ENCODE results near the gene SNX27.

Gene SNX27

GRCh38 chr1:151611832-151612500 lies at the start of gene SNX27:
Gene SNX27, plus strand, starts transcription at chr1:151612050. Its CDS starts 152 bp downstream, at chr1:151612202.
- H3K4me3 ChIP-seq (ENCODE audit: low read depth, low read length) = peak within 1 kb of the TSS; percentile 76
- DNase-seq (ENCODE audit: low read depth) = peak; percentile 96
- TF ChIP-seq POLR2A (IDR thresholded peaks at IDR 0.05; ENCODE audit: extremely low read depth, insufficient read length) = peak; percentile 40
- TF ChIP-seq MAX (IDR thresholded peaks at IDR 0.05; ENCODE audit: low read depth, low read length) = no peak

- H3K4me3 ChIP-seq (ENCODE audit: low read depth, low read length) = no peak overlapping the region
- DNase-seq (ENCODE audit: low read depth) = no peak
- TF ChIP-seq MAX (IDR thresholded peaks at IDR 0.05; ENCODE audit: low read depth, low read length) = no peak
- TF ChIP-seq, protein P1, sequence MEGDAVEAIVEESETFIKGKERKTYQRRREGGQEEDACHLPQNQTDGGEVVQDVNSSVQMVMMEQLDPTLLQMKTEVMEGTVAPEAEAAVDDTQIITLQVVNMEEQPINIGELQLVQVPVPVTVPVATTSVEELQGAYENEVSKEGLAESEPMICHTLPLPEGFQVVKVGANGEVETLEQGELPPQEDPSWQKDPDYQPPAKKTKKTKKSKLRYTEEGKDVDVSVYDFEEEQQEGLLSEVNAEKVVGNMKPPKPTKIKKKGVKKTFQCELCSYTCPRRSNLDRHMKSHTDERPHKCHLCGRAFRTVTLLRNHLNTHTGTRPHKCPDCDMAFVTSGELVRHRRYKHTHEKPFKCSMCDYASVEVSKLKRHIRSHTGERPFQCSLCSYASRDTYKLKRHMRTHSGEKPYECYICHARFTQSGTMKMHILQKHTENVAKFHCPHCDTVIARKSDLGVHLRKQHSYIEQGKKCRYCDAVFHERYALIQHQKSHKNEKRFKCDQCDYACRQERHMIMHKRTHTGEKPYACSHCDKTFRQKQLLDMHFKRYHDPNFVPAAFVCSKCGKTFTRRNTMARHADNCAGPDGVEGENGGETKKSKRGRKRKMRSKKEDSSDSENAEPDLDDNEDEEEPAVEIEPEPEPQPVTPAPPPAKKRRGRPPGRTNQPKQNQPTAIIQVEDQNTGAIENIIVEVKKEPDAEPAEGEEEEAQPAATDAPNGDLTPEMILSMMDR (IDR thresholded peaks at IDR 0.05; ENCODE audit: low read depth, low read length) = no peak
- TF ChIP-seq POLR2A (IDR thresholded peaks at IDR 0.05; ENCODE audit: extremely low read depth, insufficient read length) = no peak
- TF ChIP-seq MYC (IDR thresholded peaks at IDR 0.05; ENCODE audit: low read depth, low read length) = no peak
These were observed 49.2 kb upstream of the SNX27 start for GRCh38 chr1:151562661-151563060.

DNA sequence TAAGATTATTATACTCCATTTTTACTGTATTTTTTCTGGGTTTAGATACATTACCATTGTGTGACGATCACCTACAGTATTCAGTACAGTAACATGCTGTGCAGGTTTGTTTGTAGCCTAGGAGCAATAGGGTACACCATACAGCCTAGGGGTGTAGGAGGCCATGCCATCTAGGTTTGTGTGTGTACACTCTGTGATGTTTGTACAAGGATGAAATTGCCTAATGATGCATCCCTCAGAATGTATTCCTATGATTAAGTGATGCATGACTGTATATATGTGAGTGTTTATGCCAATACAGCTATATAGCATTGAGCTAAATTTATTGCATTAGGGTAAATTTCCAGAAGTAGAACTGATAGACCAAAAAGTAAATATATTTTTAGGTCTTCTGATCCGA lies 48.5 kb upstream of the SNX27 start:
- no peak for DNase-seq (ENCODE audit: low read depth)
- TF ChIP-seq MAX (IDR thresholded peaks at IDR 0.05; ENCODE audit: low read depth, low read length) (no peak), MYC (IDR thresholded peaks at IDR 0.05; ENCODE audit: low read depth, low read length) (no peak), POLR2A (IDR thresholded peaks at IDR 0.05; ENCODE audit: extremely low read depth, insufficient read length) (no peak)
- TF ChIP-seq, protein P1 (IDR thresholded peaks at IDR 0.05; ENCODE audit: low read depth, low read length) = no peak
- H3K4me3 ChIP-seq (ENCODE audit: low read depth, low read length) = no peak overlapping the region

GRCh38 chr1:151565502-151566189 lies 46.2 kb upstream of the SNX27 start:
- TF ChIP-seq, protein P1 (IDR thresholded peaks at IDR 0.05; ENCODE audit: low read depth, low read length) = no peak
- TF ChIP-seq POLR2A (IDR thresholded peaks at IDR 0.05; ENCODE audit: extremely low read depth, insufficient read length) (no peak), MYC (IDR thresholded peaks at IDR 0.05; ENCODE audit: low read depth, low read length) (no peak), MAX (IDR thresholded peaks at IDR 0.05; ENCODE audit: low read depth, low read length) (no peak)

DNA sequence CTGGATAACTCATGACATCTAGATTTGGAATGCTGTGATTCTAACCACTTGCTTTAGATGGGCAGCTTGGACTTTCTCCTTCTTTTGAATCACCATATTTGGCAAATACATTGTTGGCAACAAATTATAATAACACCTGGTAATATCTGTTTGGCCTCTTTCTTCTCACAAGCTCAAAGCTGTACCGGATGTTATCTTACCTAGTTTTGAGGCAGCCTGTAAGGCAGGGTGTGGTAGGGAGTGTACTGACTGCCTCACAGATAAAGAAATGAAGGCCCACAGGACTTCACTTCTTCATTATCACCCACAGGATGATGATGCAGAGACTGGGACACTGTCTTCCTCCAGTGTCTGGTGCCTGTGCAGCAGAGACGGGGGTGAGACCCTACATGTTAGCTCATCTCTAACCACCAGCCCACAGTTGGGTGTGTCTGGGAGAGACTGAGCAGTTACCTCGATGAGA lies 43.2 kb upstream of the SNX27 start:
- H3K4me3 ChIP-seq (ENCODE audit: low read depth, low read length) = no peak overlapping the region
- TF ChIP-seq MYC (IDR thresholded peaks at IDR 0.05; ENCODE audit: low read depth, low read length) = no peak
- TF ChIP-seq, protein P1 (IDR thresholded peaks at IDR 0.05; ENCODE audit: low read depth, low read length) = no peak
- TF ChIP-seq MAX (IDR thresholded peaks at IDR 0.05; ENCODE audit: low read depth, low read length) = no peak
- no peak for TF ChIP-seq POLR2A (IDR thresholded peaks at IDR 0.05; ENCODE audit: extremely low read depth, insufficient read length)
- DNase-seq (ENCODE audit: low read depth) = no peak

More at GRCh38 chr1:151565502-151566189, 46.2 kb upstream of the SNX27 start:
- no peak overlapping the region for H3K4me3 ChIP-seq (ENCODE audit: low read depth, low read length)
- no peak for DNase-seq (ENCODE audit: low read depth)

DNA sequence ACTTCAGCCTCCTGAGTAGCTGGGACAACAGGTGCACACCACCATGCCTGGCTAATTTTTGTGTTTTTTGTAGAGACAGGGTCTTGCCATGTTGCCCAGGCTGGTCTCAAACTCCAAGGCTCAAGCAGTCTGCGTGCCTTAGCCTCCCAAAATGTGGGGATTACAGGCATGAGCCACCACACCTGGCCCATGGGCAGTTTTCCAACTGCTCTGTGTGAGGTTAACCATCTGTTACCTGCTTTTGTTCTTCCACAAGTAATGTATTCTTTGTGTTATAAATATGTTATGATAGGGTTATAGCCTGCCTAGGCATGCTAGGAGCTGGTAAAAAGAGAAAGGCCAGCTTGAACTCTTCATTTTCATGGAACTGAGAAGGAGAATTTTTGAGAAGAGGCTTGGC lies 41.0 kb upstream of the SNX27 start:
- H3K4me3 ChIP-seq (ENCODE audit: low read depth, low read length) = no peak overlapping the region
- DNase-seq (ENCODE audit: low read depth) = no peak
- TF ChIP-seq, protein P1 (IDR thresholded peaks at IDR 0.05; ENCODE audit: low read depth, low read length) = no peak
- TF ChIP-seq MAX (IDR thresholded peaks at IDR 0.05; ENCODE audit: low read depth, low read length) (no peak), MYC (IDR thresholded peaks at IDR 0.05; ENCODE audit: low read depth, low read length) (no peak), POLR2A (IDR thresholded peaks at IDR 0.05; ENCODE audit: extremely low read depth, insufficient read length) (no peak)

Measured in NB4 (cell line).